Tongue (tissue), 2 donors: ENCODE data around the gene KANK2. TPM values are rescaled to one million over a fixed set of nuclear protein-coding genes. Genes with fewer than 3 reads are reported as not detected.
A peak's percentile ranks its signal among the peaks of the same experiment; 100 is the strongest.
"Not testable (repeated sequence)": the region's sequence is repeated elsewhere in the genome, so short reads cannot be mapped to it uniquely, and the experiment has no call there.

Experiments used
- DNase-seq: peaks from one replicate; pipeline ENCODE4 v3.0.0-alpha.2; 2015
- total RNA-seq: library from RNA; depleted of rRNA; stranded (reverse); fragments of >200 nt; gene quantifications from one replicate; pipeline ENCODE4 v1.2.3, GENCODE V29; 2014

The KANK2 gene
- total RNA-seq, 1 donor from 2014 or later: 236 TPM

DNA sequence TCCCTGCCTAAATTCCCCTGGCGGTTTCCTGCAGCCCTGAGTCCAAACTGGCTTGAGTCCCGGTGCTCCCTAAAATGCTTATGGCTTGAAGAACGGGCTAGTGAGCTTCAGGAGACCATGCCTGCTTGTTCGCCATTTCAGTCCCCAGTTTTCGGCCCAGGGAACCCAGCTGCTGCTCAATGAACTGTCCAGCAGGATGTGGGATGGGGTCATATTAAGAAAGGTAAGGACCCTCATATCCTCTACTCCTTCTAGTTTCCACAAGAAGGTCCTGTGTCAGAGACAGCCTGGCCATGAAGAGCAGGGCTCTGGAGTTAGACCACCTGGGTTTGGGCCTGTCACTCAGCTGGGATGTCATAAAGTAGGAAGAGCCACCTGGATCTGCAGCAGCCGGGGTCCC is 24.8 kb downstream of the KANK2 start:
- no peak for DNase-seq

DNA sequence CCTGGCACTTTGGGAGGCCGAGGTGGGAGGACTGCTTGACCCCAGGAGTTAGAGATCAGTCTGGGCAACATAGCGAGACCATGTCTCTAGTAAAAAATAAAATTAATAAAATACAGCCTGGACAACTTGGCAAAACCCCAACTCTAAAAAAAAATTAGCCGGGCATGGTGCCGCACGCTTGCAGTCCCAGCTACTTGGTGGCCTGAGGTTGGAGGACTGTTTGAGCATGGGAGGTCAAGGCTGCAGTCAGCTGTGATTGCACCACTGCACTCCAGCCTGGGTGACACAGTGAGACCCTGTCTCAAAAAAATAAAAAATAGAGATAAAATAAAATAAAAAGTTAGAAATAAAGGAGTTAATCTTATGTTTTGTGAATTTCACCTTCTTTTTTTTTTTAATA is 26.2 kb downstream of the KANK2 start:
- no peak for DNase-seq

DNA sequence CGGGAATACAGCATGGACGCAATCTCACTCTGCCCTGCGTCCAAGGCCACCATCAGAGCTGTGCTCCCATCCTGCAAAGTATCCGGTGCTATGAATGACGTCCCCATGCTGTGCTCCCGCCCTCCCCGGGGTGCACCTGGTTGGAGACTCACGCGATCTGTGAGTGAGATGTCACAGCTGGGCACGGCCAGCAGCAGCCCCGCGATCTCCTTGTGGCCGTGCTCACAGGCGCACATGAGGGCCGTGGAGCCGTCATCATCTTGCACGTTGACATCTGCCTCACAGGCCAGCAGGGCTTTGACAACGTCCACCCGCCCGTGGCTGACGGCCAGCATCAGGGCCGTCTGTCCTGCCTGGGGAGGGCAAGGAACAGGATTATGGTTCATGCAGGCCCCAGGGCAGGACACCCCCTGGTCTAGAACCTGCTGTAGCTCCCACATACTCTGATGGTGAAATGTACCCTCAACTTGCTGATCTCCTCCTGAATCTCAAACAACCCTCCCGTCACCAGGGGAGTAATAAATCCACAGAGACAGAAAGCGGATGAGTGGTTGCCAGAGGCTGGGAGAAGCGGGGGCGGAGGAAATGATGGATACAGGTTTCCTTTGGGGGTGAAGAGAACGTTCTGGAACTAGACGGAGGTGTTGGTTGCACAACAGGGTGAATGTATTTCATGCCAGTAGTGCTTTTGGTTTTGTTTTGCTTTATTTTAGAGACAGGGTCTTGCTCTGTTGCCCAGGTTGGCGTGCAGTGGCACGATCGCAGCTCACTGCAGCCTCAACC is 27.3 kb downstream of the KANK2 start:
- no peak for DNase-seq

DNA sequence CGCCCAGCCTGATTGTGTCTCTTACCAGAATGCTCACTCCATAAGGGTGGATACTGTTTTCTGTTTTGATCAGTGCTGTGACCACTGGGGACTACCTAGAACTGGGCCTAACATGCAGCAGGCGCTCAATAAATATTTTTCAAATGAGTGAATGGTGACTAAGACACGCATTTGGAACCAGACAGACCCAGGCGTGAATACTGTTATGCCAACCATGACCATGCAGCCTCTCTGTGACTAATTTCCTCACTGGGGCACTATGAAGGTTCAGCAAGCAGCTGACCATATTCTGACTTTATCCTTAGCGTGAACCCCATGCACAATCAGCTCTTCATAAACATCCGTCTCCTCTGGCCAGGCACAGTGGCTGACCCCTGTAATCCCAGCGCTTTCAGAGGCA is 28.8 kb downstream of the KANK2 start:
- no peak for DNase-seq

DNA sequence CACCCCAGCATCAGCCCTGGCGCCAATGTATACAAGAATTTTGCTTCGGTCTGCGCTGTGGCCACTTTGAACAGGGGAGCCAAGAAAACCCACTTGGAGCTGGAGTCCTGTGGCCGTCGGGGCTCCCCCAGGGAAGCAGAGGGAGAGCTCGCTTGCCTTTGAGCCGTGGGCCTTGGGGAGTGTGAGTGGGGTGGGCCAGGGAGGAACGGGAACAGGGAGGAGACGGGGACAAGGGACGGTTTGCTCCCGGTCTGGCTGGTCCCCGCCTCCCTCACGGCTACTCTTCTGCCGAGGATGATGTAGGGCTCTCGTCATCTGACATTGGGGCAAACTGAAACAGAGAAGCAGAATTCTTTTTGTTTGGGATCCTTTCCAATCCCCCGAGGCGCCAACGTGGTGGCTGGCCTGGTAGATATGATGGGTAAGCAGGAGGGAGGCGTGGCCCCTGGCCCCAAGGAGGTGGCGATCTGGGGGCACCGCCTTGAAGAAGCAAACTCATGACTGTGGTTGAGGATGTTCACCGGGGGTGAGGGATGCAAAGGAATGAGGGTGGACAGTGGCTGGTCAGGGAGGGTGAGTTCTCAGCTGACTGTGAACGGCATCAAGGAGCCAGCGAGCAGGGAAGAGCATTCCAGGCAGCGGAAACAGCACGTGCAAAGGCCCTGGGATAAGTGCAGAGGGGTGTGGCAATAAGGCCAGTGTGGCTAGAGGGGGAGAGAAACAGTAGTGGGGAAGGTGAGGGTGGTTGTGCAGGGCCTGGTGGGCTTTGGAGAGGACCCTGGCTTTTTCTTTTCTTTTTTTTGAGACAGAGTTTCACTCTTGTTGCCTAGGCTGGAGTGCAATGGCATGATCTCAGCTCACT is 30.8 kb downstream of the KANK2 start:
- no peak for DNase-seq

DNA sequence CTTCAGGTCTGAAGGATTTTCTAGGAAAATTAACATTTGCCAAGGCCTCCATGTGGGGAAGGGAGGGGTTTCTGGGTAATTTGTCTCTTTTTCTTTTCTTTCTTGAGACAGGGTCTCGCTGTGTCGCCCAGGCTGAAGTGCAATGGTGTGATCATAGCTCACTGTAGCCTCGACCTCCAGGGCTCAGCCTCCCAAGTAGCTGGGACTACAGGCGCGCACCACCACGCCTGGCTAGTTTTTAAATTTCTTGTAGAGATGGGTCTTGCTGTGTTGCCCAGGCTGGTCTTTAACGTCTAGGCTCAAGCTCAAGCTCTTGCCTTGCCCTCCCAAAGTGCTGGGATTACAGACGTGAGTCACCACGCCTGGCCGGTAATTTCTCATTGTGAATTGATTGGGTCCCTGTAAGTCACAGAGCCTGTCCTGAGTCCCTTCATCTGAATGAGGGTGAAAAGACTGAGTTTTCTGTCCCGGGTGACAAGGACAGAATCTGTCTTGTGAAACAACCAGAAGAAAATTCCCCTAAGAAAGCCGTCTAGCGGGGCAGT is 31.8 kb downstream of the KANK2 start:
- no peak for DNase-seq

DNA sequence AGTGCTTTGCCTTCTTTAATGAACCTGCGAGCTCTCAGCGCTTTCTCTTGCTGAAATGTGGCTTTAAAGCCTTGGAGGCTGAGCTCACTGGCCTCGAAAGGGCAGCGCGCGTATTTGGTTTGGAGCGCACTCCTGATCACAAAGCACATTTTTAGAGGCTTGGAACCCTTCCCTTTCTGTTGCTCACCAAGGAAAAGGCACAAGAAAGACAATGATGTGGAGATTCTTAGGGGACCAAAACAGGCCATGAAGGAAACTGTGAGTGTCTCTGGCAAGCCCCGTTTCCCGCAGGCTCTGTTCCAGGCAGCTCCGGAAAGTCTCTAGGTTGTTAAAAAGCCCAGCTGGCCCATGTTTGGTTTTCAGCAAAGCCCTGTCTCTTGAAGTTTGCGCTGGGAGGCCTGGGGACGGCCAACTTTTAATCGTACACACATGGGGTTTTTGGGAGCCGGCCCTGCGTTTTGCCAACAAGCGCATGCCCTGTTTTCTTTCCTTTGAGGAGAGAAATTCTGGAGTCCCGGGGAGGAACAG is 32.4 kb downstream of the KANK2 start:
- DNase-seq: peak; percentile 95

DNA sequence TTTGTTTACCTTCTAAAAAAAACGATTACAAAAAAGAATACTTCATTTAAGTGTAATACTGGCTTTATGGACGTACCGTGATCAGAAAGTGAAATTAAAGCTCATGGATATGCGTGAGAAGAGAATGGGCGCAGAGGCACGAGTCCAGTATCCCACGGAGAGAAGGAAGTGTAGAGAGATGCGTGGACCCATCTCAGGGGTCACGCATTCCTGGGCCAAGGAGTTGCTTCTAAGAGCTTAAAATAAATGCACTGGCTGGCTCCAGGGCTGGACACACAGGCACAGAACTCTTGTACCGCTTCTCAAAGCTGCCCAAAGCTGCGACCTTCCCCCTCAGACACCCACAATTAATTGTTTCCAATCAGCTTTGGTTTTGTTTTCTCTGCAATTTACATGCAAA is 33.0 kb downstream of the KANK2 start:
- no peak for DNase-seq

DNA sequence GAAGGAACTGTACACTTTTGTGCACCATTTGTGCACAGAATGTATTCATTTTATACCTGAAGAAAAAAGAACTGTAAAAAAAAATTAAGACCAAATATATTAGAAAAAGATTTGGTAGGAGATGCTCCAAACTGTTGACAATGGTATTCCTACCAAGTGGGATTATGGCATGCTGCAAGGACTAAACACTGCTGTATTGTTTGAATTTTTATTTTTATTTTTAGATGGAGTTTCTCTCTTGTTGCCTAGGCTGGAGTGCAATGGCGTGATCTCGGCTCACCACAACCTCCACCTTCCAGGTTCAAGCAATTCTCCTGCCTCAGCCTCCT is 36.9 kb downstream of the KANK2 start:
- DNase-seq: not testable (repeated sequence)

DNA sequence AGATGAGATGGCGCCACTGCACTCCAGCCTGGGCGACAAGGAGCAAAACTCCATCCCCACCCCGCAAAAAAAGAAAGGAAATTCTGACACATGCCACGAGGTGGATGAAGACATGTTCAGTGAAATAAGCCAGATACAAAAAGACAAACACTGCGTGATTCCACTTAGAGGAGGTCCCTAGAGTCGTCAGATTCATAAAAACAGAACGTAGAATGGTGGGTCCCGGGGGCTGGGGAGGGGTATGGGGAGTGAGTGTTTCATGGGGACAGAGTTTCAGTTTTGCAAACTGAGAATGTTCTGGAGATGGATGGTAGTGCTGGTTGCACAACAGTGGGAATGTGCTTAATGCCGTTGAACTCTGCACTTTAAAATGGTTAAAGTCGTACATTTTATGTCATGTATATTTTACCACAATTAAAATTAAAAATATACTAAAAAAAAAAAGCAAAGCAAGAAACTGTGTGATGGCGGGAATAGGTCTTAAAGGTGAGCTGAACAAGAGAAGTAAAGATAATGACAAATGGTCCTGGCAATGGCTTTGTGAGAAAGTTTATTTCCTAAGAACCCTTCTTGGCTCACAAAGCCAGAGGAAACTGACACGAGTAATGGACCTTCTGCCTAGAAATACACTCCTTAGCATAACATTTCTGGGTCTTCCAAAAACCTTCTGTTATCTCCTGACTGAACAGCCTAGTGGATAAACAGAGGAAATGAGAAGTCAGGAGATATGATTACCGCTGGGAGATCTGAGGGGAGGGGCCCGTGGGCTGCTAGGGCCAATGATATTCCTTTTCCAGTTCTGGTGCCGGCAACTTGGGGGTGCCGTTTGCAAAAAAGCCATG is 37.5 kb downstream of the KANK2 start:
- no peak for DNase-seq

DNA sequence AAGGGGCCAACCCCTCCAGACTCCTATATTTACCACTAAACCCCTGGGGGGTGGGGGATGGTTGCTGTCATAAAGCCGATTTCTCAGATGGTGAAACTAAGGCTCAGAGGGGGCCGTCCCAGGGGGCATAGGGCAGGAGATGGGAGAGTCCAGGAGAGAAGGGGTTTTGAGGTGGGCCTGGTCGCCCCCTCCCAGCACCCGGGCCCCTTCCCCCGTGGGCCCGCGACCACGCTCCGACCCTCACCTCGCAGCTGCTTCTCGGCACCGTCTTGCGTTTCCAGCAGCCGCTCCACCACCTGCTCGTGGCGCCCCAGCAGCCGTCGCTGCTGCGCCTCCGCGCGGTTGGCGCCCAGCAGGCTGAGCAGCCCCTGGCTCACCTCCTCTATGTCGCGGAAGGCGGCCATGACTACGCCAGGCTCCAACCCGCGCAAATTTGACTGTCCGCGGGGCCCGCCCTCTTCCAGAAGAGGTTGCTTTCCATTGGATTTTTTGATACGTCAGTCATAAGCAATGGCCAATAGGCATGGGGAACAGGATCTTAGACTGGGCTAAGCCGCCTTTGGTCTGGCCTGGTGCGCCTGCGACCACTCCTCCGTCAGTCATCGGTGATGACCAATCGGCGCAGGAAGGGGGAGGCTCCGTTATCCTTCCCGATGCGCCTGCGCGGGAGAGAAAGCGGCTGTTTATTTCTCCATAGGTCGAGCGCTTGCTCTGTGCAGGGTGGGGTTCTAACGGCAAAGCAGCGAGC is 41.8 kb downstream of the KANK2 start, which contains the start of gene SPC24:
TSS of gene SPC24 (minus strand) at position 410 of the 748 bp plus-strand sequence. CDS start at position 404, 6 bp downstream.
- DNase-seq: peak; percentile 99

DNA sequence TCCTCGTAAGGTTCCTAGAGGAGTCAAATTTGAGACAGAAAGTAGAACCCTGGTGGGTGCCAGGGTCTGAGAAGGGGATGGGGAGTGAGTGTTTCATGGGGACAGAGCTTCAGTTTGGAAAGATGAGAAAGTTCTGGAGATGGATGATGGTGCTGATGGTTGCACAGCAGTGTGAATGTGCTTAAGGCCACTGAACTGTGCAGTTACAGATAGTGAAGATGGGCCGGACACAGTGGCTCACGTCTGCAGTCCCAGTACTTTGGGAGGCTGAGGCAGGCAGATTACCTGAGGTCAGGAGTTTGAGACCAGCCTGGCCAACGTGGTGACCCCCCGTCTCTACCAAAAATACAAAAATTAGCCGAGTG is 42.7 kb downstream of the KANK2 start:
- no peak for DNase-seq

DNA sequence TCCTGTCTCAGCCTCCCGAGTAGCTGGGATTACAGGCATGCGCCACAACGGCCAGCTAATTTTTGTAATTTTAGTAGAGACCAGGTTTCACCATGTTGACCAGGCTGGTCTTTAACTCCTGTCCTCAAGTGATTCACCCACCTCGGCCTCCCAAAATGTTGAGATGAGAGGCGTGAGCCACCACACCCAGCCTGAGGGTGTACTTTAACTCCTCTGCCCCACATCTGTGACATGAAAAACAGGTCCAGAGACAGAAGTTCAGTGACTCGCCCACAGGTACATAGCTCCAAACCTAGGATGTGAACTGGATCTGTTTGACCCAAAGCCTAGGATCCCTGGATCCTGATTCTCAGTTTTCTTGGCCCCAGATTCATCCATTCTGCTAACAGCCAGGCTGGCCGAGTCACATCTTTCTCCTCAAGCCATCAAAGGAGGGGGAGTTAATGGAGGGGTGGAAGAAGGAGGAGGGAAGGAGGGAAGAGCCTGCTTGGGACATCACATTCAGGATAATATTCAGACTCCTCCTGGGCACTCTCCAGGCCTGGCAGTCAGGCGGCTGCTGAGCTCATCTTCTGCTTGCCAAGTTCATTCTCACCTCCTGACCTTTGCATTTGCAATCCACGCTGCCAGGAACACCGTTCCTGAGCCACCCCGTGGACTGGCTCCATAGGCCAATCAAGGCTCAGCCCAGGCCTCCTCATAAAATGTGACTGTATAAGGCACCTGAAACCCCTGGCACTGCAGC is 44.9 kb downstream of the KANK2 start:
- no peak for DNase-seq

DNA sequence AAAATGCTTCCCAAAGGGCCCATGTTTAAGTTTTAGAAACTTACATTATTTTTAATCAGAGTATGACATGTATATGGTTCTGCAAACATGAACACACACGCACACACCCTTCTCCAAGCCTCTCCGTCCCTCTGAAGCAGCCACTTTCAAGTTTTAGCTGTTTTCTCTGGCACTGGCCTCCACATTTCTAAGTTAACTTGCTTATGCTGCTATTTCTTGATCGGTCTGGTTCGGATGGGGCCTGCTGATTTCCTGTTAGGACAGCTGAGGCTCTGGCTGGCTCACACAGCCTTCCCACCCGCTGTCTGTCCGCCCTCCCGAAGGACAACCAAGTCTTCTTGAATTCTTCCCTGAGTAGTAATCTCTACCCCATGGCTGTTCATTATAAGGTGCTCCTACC is 46.2 kb downstream of the KANK2 start:
- peak; percentile 68 for DNase-seq

DNA sequence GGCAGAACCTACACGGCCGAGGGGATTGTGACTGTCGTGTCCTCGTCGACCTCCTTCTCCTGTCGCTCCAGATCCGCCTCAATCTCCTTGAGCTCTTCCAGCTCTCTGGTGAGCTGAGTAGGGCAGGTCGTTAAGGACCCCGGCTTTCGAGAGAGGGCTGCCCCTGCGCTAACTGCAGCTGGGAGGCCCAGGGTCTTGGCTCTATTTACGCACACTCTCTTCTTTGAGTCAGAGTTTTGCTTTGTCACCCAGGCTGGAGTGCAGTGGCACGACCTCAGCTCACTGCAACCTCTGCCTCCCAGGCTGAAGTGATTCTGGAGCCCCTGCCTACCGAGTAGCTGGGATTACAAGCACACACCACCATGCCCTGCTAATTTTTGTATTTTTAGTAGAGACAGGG is 49.3 kb downstream of the KANK2 start:
- no peak for DNase-seq

DNA sequence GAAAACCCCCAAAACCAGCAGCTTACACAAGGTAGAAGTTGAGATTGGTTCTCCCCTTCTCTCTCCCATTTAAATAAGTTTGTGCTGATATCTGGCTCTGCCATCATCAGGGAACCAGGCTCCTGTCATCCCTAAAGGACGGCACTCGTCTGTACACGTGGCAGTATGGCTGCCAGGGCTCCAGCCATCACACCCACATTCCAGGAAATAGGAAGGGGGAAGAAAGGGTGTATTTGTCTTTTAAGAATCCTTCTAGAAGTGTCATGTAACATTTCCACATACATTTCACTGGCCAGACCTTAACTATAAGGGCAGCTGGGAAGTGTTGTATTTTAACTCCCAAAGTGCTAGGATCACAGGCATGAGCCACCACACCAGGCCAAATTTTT is 51.8 kb downstream of the KANK2 start:
- no peak for DNase-seq

DNA sequence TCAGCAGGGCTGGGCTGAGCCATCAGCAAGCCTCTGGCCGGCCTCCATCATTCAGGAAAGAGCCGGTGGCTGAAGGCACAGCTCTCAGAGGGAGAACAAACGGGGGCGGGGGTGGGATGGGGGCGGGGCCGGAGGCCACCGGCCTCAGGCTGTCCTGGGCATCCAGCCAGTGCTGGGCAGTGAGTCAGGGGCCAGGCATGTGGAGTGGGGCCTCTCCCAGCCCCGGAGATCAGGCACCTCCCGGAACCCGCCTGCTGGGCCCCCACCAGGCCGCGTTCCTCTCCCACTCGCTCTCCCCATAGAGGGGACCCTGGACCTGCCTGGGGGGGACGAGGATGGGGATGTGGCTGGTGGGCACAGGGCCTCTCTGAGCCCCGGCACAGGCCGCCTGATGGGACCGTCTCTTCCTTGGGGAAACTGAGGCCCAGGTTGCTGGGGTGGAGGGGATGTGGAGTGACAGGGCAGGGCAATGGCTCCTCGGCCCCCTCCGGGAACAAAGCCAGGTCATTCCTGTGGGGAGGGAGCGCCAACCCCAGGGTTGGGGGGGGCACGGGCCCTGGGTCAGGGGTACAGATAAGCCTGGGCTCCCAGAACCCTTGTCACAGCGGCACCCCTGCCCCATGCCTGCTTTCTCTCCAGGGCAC is 54.7 kb downstream of the KANK2 start:
- DNase-seq: peak; percentile 95

DNA sequence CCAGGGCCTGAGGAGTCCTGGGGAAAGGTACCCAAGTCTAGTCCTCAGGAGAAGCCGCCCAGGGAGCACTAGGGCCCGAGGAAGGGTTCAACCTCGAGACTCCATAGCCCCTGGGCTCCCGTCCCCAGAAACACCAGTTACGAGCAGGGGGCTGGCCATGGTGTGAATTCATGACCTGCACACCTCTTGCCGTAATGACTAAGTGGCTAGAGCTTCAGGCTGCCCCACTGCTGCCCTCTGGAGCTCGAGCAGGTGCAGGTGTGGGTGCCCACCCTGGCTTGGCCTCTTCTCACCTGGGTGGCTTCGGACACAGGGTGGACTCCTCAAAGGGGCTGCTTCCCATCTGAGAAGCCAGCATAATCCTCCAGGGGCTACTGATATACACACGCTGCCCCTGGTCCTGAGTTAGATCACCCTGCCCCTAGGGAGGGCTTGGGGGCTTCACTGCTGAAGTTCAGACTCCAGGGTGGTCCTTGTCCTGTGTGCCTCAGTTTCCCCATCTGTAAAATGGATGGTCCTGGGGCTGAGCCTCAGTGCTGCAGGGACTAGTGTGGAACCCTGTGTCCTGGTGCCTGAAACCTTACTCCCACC is 55.3 kb downstream of the KANK2 start:
- DNase-seq: no peak

DNA sequence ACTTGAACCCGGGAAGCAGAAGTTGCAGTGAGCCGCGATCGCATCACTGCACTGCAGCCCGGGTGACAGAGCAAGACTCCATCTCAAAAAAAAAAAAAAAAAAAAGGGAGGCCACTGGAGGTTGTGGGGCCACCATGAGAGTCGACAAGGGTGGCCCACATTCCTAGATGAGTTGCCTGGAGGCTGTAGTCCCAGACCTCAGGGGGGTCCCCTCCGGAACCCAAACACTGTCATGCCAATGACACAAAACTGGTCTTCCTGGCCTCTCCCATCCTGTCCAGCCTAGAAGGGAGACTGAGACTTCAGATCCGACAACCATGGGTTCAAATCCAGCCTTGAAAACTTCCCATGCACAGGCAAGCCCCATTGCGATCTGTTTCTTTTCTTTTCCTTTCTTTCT is 56.4 kb downstream of the KANK2 start:
- no peak for DNase-seq

DNA sequence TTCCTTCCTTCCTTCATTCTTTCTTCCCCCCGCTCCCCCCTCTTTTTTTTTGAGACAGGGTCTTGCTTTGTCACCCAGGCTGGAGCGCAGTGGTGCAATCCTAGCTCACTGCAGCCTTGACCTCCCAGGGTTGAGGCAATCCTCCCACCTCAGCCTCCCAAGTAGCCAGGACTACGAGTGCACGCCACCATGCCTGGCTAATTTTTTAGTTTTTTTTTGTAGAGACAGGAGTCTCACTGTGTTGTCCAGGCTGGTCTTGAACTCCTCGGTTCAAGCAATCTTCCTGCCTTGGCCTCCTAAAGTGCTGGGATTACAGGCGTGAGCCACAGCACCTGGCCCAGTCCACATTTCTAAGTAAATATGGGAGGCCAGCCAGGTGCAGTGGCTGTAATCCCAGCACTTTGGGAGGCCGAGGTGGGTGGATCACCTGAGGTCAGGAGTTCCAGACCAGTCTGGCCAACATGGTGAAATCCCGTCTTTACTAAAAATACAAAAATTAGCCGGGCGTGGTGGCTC is 57.3 kb downstream of the KANK2 start:
- DNase-seq: not testable (repeated sequence)
